ENCODE data around the gene PMF1.
"Not testable (repeated sequence)": the region's sequence is repeated elsewhere in the genome, so short reads cannot be mapped to it uniquely, and the experiment has no call there.

Gene PMF1

GRCh38 chr1:156198831-156199349, 13.9 kb upstream of the PMF1 start:
- no peak for DNase-seq

GRCh38 chr1:156200044-156200443, 12.8 kb upstream of the PMF1 start:
- no peak for DNase-seq

- no peak for DNase-seq
Measured at GRCh38 chr1:156203331-156203730, 9.5 kb upstream of the PMF1 start.

GRCh38 chr1:156204686-156205085, 8.1 kb upstream of the PMF1 start:
- DNase-seq: no peak

- no peak for DNase-seq
Measured at GRCh38 chr1:156211243-156211642, 1.6 kb upstream of the PMF1 start.

- no peak for DNase-seq
Measured at GRCh38 chr1:156212130-156212529, 677 bp upstream of the PMF1 start.

GRCh38 chr1:156213644-156213966, 798 bp downstream of the PMF1 start:
- no peak for DNase-seq

GRCh38 chr1:156214024-156214748, 1.4 kb downstream of the PMF1 start:
- no peak for DNase-seq

GRCh38 chr1:156216361-156217086, 3.7 kb downstream of the PMF1 start:
- DNase-seq: not testable (repeated sequence)

GRCh38 chr1:156217871-156218270, 5.1 kb downstream of the PMF1 start:
- no peak for DNase-seq

GRCh38 chr1:156220226-156220625, 7.4 kb downstream of the PMF1 start:
- no peak for DNase-seq

GRCh38 chr1:156221986-156222692, 9.3 kb downstream of the PMF1 start:
- no peak for DNase-seq

- no peak for DNase-seq
Measured at GRCh38 chr1:156225677-156226014, 12.8 kb downstream of the PMF1 start.

GRCh38 chr1:156226116-156226538, 13.3 kb downstream of the PMF1 start:
- DNase-seq: no peak

- no peak for DNase-seq
Measured at GRCh38 chr1:156226782-156227181, 14.0 kb downstream of the PMF1 start.

- DNase-seq: no peak
Measured at GRCh38 chr1:156228501-156228900, 15.7 kb downstream of the PMF1 start.

GRCh38 chr1:156229809-156230472, 17.1 kb downstream of the PMF1 start:
- DNase-seq: no peak

- no peak for DNase-seq
Measured at GRCh38 chr1:156230473-156230837, 17.6 kb downstream of the PMF1 start.

- DNase-seq: no peak
Measured at GRCh38 chr1:156232201-156232894, 19.5 kb downstream of the PMF1 start.

GRCh38 chr1:156233426-156234127, 20.8 kb downstream of the PMF1 start:
- DNase-seq: no peak

GRCh38 chr1:156236164-156236563, 23.4 kb downstream of the PMF1 start:
- DNase-seq: no peak

GRCh38 chr1:156238248-156238647, 25.4 kb downstream of the PMF1 start:
- no peak for DNase-seq
